Endothelial cell of umbilical vein (primary cell): Measurements from ENCODE around the gene ALDH8A1. TPM values are rescaled to one million over a fixed set of nuclear protein-coding genes. Genes with fewer than 3 reads are reported as not detected.

Experiments used
- BruUV-seq: library from RNA; stranded (reverse); fragments of 400-500 nt; replicated peaks from 2 replicates; lab custom pipeline; 2021; lab: Mats Ljungman, UMichigan
- CTCF ChIA-PET: fragments of 300-600, 350-600 bp; sonication (Branson Sonifier 250); formaldehyde crosslinking; loops from one replicate; lab custom pipeline; 2021; ENCODE audit warnings: antibody characterized with exemption, inconsistent platforms; lab: Charles Lee
- POLR2A ChIA-PET: fragments of 300-600, 350-600 bp; sonication (Branson Sonifier 250); formaldehyde crosslinking; loops from one replicate; lab custom pipeline; 2021; ENCODE audit warnings: antibody characterized with exemption, inconsistent platforms; lab: Charles Lee
- DNase-seq: peaks from one replicate; pipeline ENCODE4 v3.0.0-alpha.2; 2011; ENCODE audit warnings: low read depth, low spot score
- FAIRE-seq: peaks from 2 replicates; lab custom pipeline; 2011; peaks lifted over from hg19 to GRCh38; lab: Jason Lieb, UNC
- H2AFZ ChIP-seq: 2 replicates; pipeline ENCODE4 v1.6.0; 2012; ENCODE audit warnings: low read depth, low read length, control low read depth, inconsistent platforms
- H3K27ac ChIP-seq: 2 replicates; pipeline ENCODE4 v1.5.1; 2011; ENCODE audit warnings: low read depth, mild to moderate bottlenecking, control low read depth, low read length, moderate library complexity; ENCODE audit not compliant: insufficient read depth
- H3K27me3 ChIP-seq, 2 experiments: 2 replicates each; pipeline versions ENCODE4 v1.6.0 to v1.6.1; 2011; ENCODE audit warnings: low read length in 2 of 2, mixed read lengths in 1 of 2; ENCODE audit not compliant: control insufficient read depth in 2 of 2, insufficient read depth in 2 of 2
- H3K36me3 ChIP-seq, 2 experiments: 2 replicates in 1 of 2; 3 replicates in 1 of 2; pipeline ENCODE4 v1.5.1; 2011; ENCODE audit warnings: low read length in 2 of 2, mild to moderate bottlenecking in 1 of 2, moderate library complexity in 1 of 2; ENCODE audit not compliant: control insufficient read depth in 2 of 2, insufficient read depth in 2 of 2; ENCODE audit errors: extremely low read depth in 1 of 2
- H3K4me1 ChIP-seq: 3 replicates; pipeline ENCODE4 v1.5.1; 2011; ENCODE audit warnings: mild to moderate bottlenecking, low read length; ENCODE audit not compliant: control insufficient read depth, insufficient read depth; ENCODE audit errors: extremely low read depth
- H3K4me2 ChIP-seq: 2 replicates; pipeline ENCODE4 v1.6.1; 2011; ENCODE audit warnings: low read length, control low read depth, mixed read lengths; ENCODE audit not compliant: insufficient read depth
- H3K4me3 ChIP-seq, 3 experiments: fragments of 200-600 bp in 1 of 3; sonication (generic), shearing (Covaris generic) in 1 of 3; replicated peaks in 1 of 3; 2 replicates each; pipeline ENCODE4 v1.5.1; 2011 to 2016; ENCODE audit warnings: control low read depth in 3 of 3, low read length in 3 of 3, mild to moderate bottlenecking in 2 of 3, inconsistent platforms in 1 of 3, low read depth in 1 of 3, moderate library complexity in 1 of 3; ENCODE audit not compliant: insufficient read depth in 1 of 3
- H3K79me2 ChIP-seq: 2 replicates; pipeline ENCODE4 v1.6.0; 2012; ENCODE audit warnings: low read length, inconsistent platforms; ENCODE audit not compliant: control insufficient read depth, insufficient read depth
- H3K9ac ChIP-seq: replicated peaks from 2 replicates; pipeline ENCODE3; 2011; ENCODE audit warnings: low read length, control low read depth; ENCODE audit not compliant: insufficient read depth; ENCODE audit errors: extremely low read depth
- H3K9me1 ChIP-seq: replicated peaks from 3 replicates; pipeline ENCODE4 v1.6.0; 2011; ENCODE audit warnings: mild to moderate bottlenecking, low read length; ENCODE audit not compliant: control insufficient read depth, insufficient read depth; ENCODE audit errors: extremely low read depth
- H3K9me3 ChIP-seq: replicated peaks from 2 replicates; pipeline ENCODE4 v1.5.1; 2012; ENCODE audit warnings: low read length, inconsistent platforms; ENCODE audit not compliant: control insufficient read depth, insufficient read depth
- H4K20me1 ChIP-seq: replicated peaks from 2 replicates; pipeline ENCODE3; 2011; ENCODE audit warnings: mild to moderate bottlenecking, low read length; ENCODE audit not compliant: control insufficient read depth, insufficient read depth; ENCODE audit errors: extremely low read depth
- EZH2 ChIP-seq: IDR thresholded peaks from 2 replicates; pipeline ENCODE4 v1.6.1; 2012; ENCODE audit warnings: borderline replicate concordance, low read depth, mild to moderate bottlenecking, moderate library complexity, low read length, inconsistent platforms; ENCODE audit not compliant: severe bottlenecking
- FOS ChIP-seq: IDR thresholded peaks from 2 replicates; pipeline ENCODE4 v1.6.1; 2011; ENCODE audit warnings: mild to moderate bottlenecking, low read length, moderate library complexity, borderline replicate concordance; ENCODE audit not compliant: insufficient read depth
- GATA2 ChIP-seq: IDR thresholded peaks from 2 replicates; pipeline ENCODE4 v1.7.0; 2011; ENCODE audit warnings: low read depth, mild to moderate bottlenecking, moderate library complexity, mixed read lengths, low read length; ENCODE audit not compliant: insufficient read length, insufficient read depth
- JUN ChIP-seq: IDR thresholded peaks from 2 replicates; pipeline ENCODE4 v1.6.1; 2011; ENCODE audit warnings: borderline replicate concordance, low read depth; ENCODE audit not compliant: insufficient read length, insufficient read depth
- MYC ChIP-seq: IDR thresholded peaks from one replicate; pipeline ENCODE4 v1.6.1; 2011; ENCODE audit warnings: mild to moderate bottlenecking, low read depth, low read length
- POLR2A ChIP-seq: IDR thresholded peaks from 2 replicates; pipeline ENCODE4 v1.6.1; 2012; ENCODE audit warnings: low read depth, mild to moderate bottlenecking, control low read depth, low read length
- POLR2AphosphoS5 ChIP-seq: IDR thresholded peaks from 2 replicates; pipeline ENCODE4 v1.6.1; 2012; ENCODE audit warnings: low read depth, mild to moderate bottlenecking, control low read depth, low read length, moderate library complexity; ENCODE audit not compliant: insufficient read depth
- dilution Hi-C: fragments of 300-500 bp; cut with MboI; formaldehyde crosslinking; loops from one replicate; pipeline ENCODE4 v1.15.0; 2019; ENCODE audit warnings: low sequenced_read_pairs; ENCODE audit not compliant: extremely low pct_ligation_motif_present
- intact Hi-C: fragments of 100-400 bp; cut with micrococcal nuclease; formaldehyde crosslinking; loops from one replicate; pipeline ENCODE4 v1.10.0; 2022
- polyA plus RNA-seq, 4 experiments: library from polyadenylated mRNA; depleted of rRNA in 3 of 4; stranded (reverse) in 3 of 4; unstranded in 1 of 4; fragments of >200 nt; gene quantifications; 2 replicates each; pipeline versions ENCODE4 v1.2.1 to v1.2.3, GENCODE V29; 2011 to 2012; ENCODE audit warnings: missing spikeins in 1 of 4
- total RNA-seq: library from RNA; stranded (reverse); gene quantifications from 2 replicates; pipeline ENCODE4 v1.2.3, GENCODE V29; 2021
- TF ChIP-seq, protein P1 (sequence below): IDR thresholded peaks from 2 replicates; pipeline ENCODE4 v1.6.1; 2011; ENCODE audit not compliant: insufficient read depth, insufficient read length
- TF ChIP-seq, protein P2 (sequence below), 2 donors: IDR thresholded peaks; 1 replicate in 1 of 2; 2 replicates in 1 of 2; pipeline ENCODE4 v1.5.1; 2011; ENCODE audit warnings: low read length in 2 of 2, mild to moderate bottlenecking in 2 of 2, moderate library complexity in 2 of 2, control low read depth in 1 of 2, inconsistent platforms in 1 of 2, low read depth in 1 of 2; ENCODE audit not compliant: insufficient read depth in 1 of 2; ENCODE audit errors: extremely low read depth in 1 of 2

Gene ALDH8A1
- total and polyA plus RNA-seq, 2 donors (not counting 3 experiments of a cell fraction or from before 2014, with no cell fraction given), result 0.08 to 0.95 TPM

DNA sequence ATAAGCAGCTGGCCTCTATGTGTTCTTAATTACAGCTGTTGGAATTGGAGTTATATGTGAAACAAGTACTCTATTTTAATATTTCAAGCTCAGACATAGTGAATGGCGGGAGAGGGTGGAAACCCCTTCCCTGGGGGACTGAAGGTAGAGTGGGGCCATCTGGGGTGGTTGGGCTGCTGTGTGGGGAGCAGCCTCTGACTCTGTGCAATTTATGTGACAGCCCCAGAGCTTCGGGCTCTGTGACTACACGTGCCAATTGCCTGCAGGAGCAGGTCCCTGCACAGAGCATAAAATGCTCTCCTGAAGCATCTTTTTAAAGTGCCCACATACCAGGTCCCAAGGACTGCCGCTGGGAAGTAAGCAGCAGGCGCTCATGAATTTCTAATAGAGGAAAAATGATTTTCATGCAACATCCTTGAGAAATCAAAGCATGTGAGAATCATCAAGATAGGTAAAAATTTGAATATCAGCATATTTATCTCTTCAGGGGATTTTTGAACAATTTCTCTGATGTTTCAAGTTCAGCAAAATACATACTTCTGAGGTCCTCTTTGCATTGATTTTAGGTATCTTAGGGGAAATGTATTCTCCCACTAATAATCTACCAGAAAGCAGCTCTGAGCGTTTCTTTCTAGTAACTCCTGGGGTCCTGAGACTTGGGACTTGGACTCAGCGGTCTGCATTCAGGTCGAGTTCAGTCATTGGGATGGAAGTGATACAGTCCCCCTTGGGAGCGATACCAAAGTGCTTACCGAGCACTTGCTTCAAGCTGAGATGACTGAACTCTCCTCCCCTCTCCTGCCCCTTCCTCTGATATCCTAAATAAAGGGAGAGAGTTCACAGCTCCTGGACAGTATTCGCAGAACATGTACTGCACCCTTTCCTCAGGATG lies 40.0 kb downstream of the ALDH8A1 start:
- H3K9ac ChIP-seq, result no peak overlapping the region
- no peaks in the 10 kb centered on the region for H3K79me2 ChIP-seq
- BruUV-seq, result no TSS peak
- no peak overlapping the region for H2AFZ ChIP-seq
- no peaks in the 10 kb centered on the region for H3K36me3 ChIP-seq
- intact Hi-C loops (no loop called here), dilution Hi-C loops (no loop called here)
- TF ChIP-seq POLR2AphosphoS5 (no peak), JUN (no peak), POLR2A (no peak), FOS (no peak), MYC (no peak), GATA2 (no peak), EZH2 (no peak)
- TF ChIP-seq, protein P1, sequence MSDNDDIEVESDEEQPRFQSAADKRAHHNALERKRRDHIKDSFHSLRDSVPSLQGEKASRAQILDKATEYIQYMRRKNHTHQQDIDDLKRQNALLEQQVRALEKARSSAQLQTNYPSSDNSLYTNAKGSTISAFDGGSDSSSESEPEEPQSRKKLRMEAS, result no peak
- TF ChIP-seq, protein P2, sequence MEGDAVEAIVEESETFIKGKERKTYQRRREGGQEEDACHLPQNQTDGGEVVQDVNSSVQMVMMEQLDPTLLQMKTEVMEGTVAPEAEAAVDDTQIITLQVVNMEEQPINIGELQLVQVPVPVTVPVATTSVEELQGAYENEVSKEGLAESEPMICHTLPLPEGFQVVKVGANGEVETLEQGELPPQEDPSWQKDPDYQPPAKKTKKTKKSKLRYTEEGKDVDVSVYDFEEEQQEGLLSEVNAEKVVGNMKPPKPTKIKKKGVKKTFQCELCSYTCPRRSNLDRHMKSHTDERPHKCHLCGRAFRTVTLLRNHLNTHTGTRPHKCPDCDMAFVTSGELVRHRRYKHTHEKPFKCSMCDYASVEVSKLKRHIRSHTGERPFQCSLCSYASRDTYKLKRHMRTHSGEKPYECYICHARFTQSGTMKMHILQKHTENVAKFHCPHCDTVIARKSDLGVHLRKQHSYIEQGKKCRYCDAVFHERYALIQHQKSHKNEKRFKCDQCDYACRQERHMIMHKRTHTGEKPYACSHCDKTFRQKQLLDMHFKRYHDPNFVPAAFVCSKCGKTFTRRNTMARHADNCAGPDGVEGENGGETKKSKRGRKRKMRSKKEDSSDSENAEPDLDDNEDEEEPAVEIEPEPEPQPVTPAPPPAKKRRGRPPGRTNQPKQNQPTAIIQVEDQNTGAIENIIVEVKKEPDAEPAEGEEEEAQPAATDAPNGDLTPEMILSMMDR (IDR thresholded peaks at IDR 0.05; ENCODE audit: extremely low read depth in 1 of 2, insufficient read depth in 1 of 2, low read depth in 1 of 2, low read length in 2 of 2), result no peak
- no peak overlapping the region for H3K4me2 ChIP-seq
- H3K9me3 ChIP-seq, result no peaks in the 10 kb centered on the region
- no peaks in the 10 kb centered on the region for H3K27me3 ChIP-seq
- H3K4me1 ChIP-seq, result no peaks in the 10 kb centered on the region
- H3K9me1 ChIP-seq, result no peaks in the 10 kb centered on the region
- H4K20me1 ChIP-seq, result no peaks in the 10 kb centered on the region
- no peak overlapping the region for H3K4me3 ChIP-seq
- no peak for DNase-seq
- CTCF ChIA-PET, result interaction anchor here (1.0 to 2.9 kb wide), 8 partner anchors 10 to 787 kb away, joined by 3 to 20 read pairs (median 5); no protein-coding TSS in a partner anchor
- H3K27ac ChIP-seq, result no peak overlapping the region
- no peak for FAIRE-seq
- POLR2A ChIA-PET, result no interaction called here
